SKM-1 (cell line): ENCODE measurements around the gene ATP1B2.
A peak's percentile ranks its signal among the peaks of the same experiment; 100 is the strongest.
"Not testable (repeated sequence)": the region's sequence is repeated elsewhere in the genome, so short reads cannot be mapped to it uniquely, and the experiment has no call there.

Source experiments
- DNase-seq: peaks from one replicate; lab custom pipeline; 2025; ENCODE audit not compliant: unreplicated experiment; lab: John Stamatoyannopoulos, UW

ATP1B2 gene, protein sequence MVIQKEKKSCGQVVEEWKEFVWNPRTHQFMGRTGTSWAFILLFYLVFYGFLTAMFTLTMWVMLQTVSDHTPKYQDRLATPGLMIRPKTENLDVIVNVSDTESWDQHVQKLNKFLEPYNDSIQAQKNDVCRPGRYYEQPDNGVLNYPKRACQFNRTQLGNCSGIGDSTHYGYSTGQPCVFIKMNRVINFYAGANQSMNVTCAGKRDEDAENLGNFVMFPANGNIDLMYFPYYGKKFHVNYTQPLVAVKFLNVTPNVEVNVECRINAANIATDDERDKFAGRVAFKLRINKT

DNA sequence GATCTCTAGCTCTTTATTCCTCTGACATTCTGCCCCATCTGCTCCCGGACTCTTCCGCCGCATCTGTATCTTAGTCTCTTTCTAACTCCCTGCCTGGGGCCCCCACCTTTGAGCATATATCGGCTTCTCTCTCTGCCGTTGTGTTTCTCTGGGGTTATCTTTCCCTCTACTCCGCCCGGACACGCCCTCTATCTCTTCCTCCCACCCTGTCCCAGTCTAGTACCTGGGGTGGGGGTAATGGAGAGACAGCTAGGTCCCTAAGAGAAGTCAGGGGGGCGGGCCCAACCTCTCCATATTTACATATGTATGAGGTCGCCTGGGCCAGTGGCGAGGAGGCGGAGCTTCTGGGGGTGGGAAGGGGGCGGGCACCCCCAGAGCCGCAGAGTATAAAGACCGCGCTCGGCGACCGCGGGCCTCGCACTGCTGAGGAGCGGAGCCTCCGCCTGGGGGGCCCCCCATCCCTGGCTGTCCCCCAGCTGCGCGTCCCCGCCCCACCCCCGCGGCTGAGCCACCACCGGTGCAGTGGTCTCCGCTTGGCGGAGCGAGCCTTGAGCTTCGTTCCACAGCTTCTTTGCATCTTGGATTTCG, at the start of gene ATP1B2:
Gene ATP1B2 (plus strand): TSS at position 418 of the 588 bp plus-strand sequence. CDS start 593 bp downstream, outside the sequence.
- no peak for DNase-seq

DNA sequence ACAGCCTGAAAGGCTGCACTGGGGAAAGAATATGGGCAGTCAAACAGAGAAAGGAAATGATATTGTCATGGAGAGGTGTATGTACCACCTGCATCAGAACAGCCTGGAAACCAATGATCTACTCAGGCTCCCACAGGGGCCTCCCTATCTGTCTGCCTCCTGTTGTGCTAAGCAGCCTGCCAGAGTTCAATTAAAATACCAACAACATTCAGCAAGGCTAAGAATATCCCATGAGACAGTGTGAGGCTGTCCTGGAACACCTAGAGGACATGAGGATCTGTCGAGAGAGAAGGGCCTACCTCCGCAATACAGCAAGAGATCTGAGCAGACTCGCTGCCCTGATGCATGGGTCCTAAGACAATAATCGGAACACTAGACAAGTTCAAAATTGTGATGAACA, 44.4 kb upstream of the ATP1B2 start:
- no peak for DNase-seq

DNA sequence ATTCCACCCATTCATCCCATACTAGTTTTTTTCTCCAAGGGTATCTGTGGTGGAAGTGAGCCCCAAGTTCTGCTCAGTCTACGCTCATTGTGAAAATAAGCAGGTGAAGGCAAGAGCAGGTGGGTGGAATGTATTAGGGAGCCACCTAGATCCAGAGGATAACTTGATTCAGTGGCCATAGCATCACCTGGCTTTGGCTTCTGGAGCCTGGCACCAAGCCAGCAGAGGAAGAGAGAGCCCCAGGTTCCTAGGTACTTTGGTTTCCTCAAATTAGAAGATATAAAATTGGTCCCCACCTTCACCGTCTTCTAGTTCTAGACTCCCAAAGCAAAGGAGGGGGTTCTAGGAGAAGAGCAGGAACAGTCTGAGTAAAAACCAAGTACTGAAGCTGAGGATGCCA, 40.1 kb upstream of the ATP1B2 start:
- DNase-seq, result no peak

DNA sequence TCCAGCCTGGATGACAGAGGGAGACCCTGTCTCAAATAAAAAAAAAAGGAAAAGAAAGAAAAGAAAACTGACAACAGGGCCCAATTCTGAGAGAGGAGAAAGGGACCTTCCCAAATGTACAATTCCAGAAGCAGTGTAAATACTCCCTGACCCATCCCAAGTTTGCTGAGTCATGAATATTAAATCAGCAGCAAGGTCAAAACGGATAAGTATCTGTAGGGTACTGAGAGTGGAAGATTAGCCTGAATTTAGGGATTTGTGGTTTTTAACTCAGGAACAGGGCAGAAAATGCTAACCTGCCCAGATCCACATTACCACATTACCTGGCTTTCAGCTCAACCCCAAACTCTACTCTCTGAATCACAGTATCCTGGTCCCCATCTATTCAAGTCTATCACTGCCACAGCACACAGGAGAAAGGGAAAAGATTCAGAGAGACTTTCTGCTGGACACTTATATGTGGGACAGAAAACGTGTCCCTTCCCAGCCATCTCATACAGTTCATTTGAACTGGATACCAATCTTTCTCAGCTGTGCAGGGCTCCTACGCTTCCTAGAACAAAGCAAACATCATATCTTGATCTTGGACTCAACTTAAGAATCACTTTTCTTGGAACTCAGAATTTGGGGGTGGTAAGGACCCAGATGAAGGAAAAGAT, 39.0 kb upstream of the ATP1B2 start:
- no peak for DNase-seq

DNA sequence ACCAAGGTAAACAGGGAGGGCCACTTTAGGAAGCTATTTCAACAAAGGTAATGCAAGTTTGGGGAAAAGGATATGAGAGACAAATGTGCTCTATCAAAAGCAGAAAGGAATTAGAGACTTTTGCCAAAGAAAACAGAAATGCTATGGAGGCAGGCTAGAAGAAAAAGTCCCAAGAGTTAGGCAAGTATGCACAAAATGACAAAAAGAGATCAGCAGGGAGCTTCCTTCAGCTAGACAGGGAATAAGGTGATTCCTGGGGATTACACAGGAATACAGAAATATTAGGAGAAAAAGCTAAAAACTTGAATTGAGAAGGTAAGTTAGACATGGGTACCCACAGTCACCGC, 38.5 kb upstream of the ATP1B2 start:
- DNase-seq, result no peak

DNA sequence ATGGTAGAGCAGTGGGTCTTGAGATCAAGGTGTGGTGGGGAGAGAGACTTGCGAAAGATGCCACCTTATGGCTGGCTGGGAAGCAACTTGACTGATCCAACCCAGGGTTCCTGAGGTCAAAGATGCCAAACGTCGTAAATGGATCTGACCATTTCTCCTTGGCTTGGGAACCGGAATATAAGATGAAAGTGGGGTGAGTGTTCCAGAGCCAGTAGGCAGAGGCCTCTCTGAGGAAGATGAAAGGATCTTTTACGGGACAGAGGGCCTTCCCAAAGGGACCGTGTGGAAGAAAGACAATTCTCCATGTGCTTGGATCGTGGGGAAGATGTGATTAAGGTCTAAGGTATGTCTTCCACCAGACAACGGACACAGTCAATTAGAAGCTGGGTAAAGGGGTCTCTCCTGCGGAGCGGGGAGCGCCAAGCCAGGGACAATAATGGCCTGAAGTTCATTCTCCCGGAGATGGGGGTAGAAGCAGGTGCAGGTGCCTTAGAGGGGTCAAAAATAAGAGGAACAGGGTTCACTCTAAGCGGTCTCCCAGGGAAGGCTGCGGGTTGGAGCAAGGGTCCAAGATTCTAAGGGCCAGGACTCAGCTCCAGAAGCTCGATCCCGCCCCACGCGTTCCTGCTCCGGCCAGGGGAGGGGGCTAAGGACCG, 36.8 kb upstream of the ATP1B2 start:
- DNase-seq, result no peak

DNA sequence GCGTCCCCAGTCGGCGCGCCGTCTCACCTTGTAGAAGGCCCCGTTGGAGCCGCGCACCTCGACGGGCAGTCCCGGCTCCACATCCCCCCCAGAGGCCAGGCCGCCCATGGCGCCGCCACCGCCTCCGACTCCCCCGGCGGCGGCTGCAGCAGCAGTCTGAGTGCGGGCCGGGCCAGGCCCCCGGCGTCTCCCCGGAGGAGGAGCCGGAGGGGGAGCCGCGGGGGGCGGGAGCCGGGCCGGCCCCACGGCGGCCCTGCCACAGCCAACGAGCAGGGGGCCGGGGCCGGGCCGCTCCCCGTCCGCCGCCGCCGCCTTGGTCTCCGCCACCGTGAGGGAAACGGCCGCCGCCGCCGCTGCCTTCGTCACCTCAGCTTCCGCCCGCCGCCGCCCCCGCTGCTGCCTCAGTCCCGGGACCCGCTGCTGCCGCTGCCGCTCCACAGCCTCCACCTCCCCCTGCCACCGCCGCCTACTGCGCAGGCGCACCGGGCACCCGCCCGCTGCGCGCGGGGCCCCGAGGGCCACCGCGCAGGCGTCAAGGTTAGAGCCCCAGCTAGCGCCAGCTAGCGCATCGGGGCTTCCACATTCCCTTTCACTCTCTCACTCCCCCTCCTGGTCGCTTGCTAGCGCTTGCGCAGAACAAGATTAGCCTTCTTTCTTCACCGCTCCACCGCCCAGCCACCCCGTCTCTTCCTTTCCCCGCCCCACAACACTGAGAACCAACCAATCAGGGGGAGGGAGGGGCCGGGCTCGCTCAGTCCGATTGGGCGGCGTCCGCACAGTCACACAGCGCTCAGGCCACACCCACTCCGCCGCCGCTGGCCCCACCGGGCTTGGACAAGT, 36.1 kb upstream of the ATP1B2 start, which contains the start of gene FXR2:
Gene FXR2 (minus strand): TSS at position 473 of the 840 bp plus-strand sequence. CDS start 365 bp downstream, at position 108.
- peak; percentile 95 for DNase-seq

DNA sequence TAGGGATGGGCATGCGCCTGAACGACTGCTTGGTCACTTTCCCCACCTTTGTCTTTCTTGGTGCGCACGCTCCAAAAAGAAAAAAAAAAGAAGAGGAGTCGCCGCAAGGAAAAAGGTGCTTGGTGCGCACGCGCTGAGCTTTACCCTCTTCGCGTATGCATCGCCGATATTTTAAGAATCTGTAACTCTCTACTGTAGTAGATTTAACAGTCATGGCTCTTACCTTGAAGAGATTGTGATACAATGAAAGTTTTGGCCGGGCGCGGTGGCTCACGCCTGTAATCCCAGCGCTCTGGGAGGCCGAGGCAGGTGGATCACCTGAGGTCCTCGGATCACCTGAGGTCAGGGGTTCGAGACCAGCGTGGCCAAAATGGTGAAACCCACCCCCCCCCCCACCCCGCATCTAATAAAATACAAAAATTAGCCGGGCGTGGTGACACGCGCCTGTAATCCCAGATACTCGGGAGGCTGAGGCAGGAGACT, 35.4 kb upstream of the ATP1B2 start:
- no peak for DNase-seq

DNA sequence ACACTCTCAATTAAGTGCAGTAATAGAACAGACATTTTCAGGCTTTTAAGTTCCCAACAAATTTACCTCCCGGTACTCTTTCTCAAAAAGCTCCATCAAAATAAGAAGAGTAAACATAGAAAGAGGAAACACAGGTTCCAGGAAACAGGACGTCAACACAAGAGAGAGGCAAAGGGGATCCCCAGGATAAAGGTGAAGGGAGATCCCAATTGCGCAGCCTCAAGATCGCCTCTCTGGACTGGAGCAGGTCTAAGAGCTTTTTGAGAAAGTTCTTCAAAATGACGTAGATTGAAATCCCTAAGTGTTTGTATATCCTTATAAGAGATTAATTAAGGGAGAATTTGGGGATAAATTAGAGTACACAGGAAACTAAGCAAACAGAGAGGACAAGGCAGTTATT, 32.1 kb upstream of the ATP1B2 start:
- DNase-seq, result no peak

DNA sequence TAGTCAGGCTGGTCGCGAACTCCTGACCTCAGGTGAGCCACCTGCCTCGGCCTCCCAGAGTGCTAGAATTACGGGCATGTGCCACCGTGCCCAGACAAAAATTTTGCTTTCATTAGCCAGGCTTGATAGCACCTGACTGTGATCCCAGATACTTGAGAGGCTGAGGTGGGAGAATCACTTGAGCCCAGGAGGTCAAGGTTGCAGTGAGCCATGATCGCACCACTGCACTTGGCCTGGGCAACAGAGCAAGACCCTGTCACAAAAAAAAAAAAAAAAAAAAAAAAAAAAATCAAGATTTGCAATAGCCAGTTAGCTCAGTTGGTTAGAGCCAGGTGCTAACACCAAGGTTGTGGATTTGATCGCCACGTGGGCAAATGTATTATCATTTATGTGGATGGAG, 29.9 kb upstream of the ATP1B2 start:
- DNase-seq, result no peak

DNA sequence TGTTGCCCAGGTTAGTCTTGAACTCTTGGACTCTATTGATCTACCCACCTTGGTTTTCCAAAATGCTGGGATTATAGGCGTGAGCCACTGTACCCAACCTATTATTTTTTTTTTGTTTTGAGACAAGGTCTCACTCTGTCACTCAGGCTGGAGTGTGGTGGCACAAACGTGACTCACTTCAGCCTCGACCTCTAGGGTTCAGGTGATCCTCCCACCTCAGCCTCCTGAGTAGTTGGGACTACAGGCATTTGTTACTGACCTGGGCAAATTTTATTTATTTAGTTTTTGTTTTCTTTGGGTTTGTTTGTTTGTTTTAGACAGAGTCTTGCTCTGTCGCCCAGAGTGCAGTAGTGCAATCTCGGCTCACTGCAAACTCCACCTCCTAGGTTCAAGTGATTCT, 27.1 kb upstream of the ATP1B2 start:
- DNase-seq, result no peak

DNA sequence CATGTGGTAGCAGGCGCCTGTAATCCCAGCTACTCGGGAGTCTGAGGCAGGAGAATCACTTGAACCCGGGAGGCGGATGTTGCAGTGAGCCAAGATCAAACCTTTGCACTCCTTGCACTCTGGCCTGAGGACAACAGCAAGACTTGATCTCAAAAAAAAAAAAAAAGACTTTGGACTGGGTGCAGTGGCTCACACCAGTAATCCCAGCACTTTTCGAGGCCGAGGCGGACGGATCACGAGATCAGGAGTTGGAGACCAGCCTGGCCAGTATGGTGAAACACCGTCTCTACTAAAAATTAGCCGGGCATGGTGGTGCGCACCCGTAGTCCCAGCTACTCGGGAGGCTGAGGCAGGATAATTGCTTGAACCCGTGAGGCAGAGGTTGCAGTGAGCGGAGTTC, 25.0 kb upstream of the ATP1B2 start:
- not testable (repeated sequence) for DNase-seq

DNA sequence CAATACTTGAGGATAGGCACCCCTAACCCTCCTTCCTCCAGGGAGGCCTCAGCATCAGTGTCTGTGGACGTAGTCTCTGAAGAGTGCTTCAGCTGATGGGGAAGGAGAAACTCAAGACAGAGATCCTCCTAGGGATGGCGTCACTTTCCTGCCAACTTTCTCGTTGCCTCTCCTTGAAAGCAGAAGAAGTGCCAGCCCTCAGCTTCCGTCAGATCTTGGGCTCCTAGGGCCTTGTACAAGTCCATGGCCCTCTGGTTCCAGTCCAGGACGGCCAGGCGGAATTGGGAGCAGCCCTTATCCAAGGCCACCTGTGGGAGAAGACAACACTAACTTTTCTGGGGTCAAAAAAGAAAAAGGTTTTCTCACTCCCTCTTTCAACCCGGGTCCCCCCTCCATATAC, 24.4 kb upstream of the ATP1B2 start:
- no peak for DNase-seq

DNA sequence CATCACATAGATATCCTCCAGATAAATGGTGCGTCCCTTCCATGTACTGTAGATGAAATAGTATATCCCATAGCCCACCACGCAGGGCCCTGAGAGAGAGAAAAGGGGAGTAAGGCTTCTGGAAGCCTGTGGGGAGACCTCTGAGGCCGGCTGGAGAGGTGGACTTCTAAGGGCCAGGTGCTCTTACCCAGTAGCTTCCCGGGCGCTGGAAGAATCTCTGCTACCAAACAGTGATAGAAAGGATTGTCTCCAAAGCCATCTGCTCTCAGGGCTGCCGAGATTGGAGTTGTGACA, 23.8 kb upstream of the ATP1B2 start:
- DNase-seq, result no peak

DNA sequence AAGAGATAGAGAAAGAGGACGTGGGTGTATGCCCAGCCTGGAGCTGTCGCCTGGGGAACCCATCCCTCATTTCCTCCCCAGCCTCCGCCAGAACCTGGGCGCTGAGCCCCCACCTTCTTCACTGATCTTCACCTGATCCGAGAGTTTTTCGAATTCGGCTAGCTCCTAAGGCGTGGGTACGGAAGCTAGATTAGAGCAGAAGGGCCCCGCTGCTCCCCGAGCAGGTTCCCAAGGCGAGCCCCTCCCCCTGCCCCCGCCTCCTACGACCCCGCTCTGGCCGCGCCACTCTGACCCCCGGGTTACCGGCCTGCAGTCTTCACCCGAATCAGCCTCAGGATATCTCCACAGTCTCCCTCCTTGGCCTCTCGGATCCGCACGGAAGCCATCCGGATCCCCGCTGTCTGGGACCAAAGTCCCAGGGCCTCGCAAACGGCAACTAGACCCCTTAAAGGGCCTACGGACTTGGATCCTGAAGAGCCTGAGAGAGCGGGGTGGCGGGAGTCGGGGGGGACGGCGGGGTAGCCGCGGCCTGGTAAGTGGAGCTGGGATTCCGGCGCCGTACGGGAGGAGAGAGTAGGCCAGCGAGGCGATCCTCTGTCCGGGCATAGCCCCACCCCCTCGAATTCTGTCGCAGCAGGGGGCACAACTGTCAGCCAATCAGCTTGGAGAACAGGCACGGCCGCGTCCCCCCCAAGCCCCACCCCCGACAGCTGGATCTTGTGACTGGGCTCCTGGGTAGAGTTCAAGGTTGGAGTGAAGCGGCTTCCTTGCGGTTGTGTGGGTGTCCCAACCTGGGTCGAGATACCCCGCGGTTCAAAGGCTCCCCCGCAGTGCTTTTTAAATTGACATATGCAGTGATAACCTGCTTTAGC, 23.2 kb upstream of the ATP1B2 start, which contains the start of gene SAT2:
Gene SAT2 (minus strand): TSS at position 572 of the 872 bp plus-strand sequence. CDS start 186 bp downstream, at position 386.
- DNase-seq, result no peak

DNA sequence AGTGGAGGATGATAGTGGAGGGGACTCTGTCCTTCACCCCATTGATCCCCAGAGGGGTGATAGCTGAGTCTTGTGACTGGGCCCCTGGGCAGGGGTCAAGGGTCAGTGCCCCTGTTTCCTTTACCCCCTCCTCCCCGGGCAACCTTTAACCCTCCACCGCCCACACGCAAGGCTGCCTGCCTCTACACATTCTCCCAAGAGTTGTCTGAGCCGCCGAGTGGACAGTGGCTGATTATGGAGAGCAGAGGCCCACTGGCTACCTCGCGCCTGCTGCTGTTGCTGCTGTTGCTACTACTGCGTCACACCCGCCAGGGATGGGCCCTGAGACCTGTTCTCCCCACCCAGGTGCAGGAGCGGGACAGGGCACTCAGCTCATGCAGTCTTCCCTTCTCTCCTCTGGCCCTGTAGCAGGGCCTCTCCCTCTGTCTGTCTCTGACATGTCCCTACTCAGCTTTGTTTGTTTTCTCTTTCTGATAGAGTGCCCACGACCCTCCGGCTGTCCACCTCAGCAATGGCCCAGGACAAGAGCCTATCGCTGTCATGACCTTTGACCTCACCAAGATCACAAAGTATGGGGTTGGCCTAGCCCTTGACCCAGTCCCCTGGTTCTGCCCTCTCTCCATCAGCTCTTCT, 20.7 kb upstream of the ATP1B2 start, which contains the start of gene SHBG:
Gene SHBG (plus strand): TSS at position 197 of the 633 bp plus-strand sequence. CDS start 38 bp downstream, at position 235.
- no peak for DNase-seq

DNA sequence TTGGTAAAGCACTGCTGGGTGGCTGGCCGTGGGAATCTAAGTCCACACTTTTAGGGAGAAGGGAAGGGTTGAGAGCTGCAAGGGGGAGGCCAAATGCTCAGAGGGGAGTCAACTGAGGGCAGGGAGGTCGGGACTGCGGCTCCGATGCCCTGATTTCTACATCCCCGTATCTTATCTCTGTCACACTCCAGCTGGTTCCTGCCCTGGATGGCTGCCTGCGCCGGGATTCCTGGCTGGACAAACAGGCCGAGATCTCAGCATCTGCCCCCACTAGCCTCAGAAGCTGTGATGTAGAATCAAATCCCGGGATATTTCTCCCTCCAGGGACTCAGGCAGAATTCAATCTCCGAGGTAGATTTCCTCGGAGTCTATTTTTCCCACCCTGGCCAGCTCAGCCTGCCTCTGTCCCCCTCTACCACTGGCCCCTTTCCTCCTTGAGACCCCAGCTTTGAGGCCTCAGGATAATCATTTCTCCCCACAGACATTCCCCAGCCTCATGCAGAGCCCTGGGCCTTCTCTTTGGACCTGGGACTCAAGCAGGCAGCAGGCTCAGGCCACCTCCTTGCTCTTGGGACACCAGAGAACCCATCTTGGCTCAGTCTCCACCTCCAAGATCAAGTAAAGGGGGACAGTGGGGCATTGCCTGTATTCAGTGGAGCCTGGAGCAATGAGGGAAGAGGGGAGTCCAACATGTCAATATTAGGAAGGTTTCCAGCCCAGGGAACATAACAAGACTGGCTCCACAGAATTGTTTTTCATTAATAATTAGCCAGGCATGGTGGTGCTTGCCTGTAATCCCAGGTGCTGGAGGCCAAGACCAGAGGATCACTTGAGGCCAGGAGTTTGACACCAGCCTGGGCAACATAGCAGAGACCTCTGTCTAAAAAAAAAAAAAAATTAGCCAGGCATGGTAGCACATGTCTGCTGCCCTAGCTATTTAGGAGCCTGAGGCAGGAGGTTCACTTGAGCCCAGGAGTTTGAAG, 19.0 kb upstream of the ATP1B2 start:
- no peak for DNase-seq

DNA sequence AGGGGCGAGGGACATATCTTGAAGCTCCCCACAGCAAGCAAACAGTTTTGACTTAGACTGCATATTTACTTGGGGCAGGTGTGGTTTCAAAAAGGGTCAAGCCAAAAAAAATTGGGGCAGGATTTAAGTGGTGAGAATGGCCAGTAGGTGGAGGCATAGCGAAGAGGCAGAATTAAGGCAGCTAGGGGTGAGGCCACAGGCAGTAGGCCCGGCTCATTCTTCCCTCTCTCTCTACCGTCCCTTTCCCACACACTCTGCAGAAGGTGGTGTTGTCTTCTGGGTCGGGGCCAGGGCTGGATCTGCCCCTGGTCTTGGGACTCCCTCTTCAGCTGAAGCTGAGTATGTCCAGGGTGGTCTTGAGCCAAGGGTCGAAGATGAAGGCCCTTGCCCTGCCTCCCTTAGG, 18.2 kb upstream of the ATP1B2 start:
- DNase-seq, result no peak
